Endothelial cell of umbilical vein (primary cell): ENCODE measurements around the gene ZBTB46. TPM values are rescaled to one million over a fixed set of nuclear protein-coding genes. Genes with fewer than 3 reads are reported as not detected.

Experiments
- BruUV-seq: library from RNA; stranded (reverse); fragments of 400-500 nt; replicated peaks from 2 replicates; lab custom pipeline; 2021; lab: Mats Ljungman, UMichigan
- CTCF ChIA-PET: fragments of 300-600, 350-600 bp; sonication (Branson Sonifier 250); formaldehyde crosslinking; loops from one replicate; lab custom pipeline; 2021; ENCODE audit warnings: antibody characterized with exemption, inconsistent platforms; lab: Charles Lee
- POLR2A ChIA-PET: fragments of 300-600, 350-600 bp; sonication (Branson Sonifier 250); formaldehyde crosslinking; loops from one replicate; lab custom pipeline; 2021; ENCODE audit warnings: antibody characterized with exemption, inconsistent platforms; lab: Charles Lee
- DNase-seq: peaks from one replicate; pipeline ENCODE4 v3.0.0-alpha.2; 2011; ENCODE audit warnings: low read depth, low spot score
- FAIRE-seq: peaks from 2 replicates; lab custom pipeline; 2011; peaks lifted over from hg19 to GRCh38; lab: Jason Lieb, UNC
- H2AFZ ChIP-seq: 2 replicates; pipeline ENCODE4 v1.6.0; 2012; ENCODE audit warnings: low read depth, low read length, control low read depth, inconsistent platforms
- H3K27ac ChIP-seq: 2 replicates; pipeline ENCODE4 v1.5.1; 2011; ENCODE audit warnings: low read depth, mild to moderate bottlenecking, control low read depth, low read length, moderate library complexity; ENCODE audit not compliant: insufficient read depth
- H3K27me3 ChIP-seq, 2 experiments: 2 replicates each; pipeline versions ENCODE4 v1.6.0 to v1.6.1; 2011; ENCODE audit warnings: low read length in 2 of 2, mixed read lengths in 1 of 2; ENCODE audit not compliant: control insufficient read depth in 2 of 2, insufficient read depth in 2 of 2
- H3K36me3 ChIP-seq, 2 experiments: 2 replicates in 1 of 2; 3 replicates in 1 of 2; pipeline ENCODE4 v1.5.1; 2011; ENCODE audit warnings: low read length in 2 of 2, mild to moderate bottlenecking in 1 of 2, moderate library complexity in 1 of 2; ENCODE audit not compliant: control insufficient read depth in 2 of 2, insufficient read depth in 2 of 2; ENCODE audit errors: extremely low read depth in 1 of 2
- H3K4me1 ChIP-seq: 3 replicates; pipeline ENCODE4 v1.5.1; 2011; ENCODE audit warnings: mild to moderate bottlenecking, low read length; ENCODE audit not compliant: control insufficient read depth, insufficient read depth; ENCODE audit errors: extremely low read depth
- H3K4me2 ChIP-seq: 2 replicates; pipeline ENCODE4 v1.6.1; 2011; ENCODE audit warnings: low read length, control low read depth, mixed read lengths; ENCODE audit not compliant: insufficient read depth
- H3K4me3 ChIP-seq, 3 experiments: fragments of 200-600 bp in 1 of 3; sonication (generic), shearing (Covaris generic) in 1 of 3; replicated peaks in 1 of 3; 2 replicates each; pipeline ENCODE4 v1.5.1; 2011 to 2016; ENCODE audit warnings: control low read depth in 3 of 3, low read length in 3 of 3, mild to moderate bottlenecking in 2 of 3, inconsistent platforms in 1 of 3, low read depth in 1 of 3, moderate library complexity in 1 of 3; ENCODE audit not compliant: insufficient read depth in 1 of 3
- H3K79me2 ChIP-seq: 2 replicates; pipeline ENCODE4 v1.6.0; 2012; ENCODE audit warnings: low read length, inconsistent platforms; ENCODE audit not compliant: control insufficient read depth, insufficient read depth
- H3K9ac ChIP-seq: replicated peaks from 2 replicates; pipeline ENCODE3; 2011; ENCODE audit warnings: low read length, control low read depth; ENCODE audit not compliant: insufficient read depth; ENCODE audit errors: extremely low read depth
- H3K9me1 ChIP-seq: replicated peaks from 3 replicates; pipeline ENCODE4 v1.6.0; 2011; ENCODE audit warnings: mild to moderate bottlenecking, low read length; ENCODE audit not compliant: control insufficient read depth, insufficient read depth; ENCODE audit errors: extremely low read depth
- H3K9me3 ChIP-seq: replicated peaks from 2 replicates; pipeline ENCODE4 v1.5.1; 2012; ENCODE audit warnings: low read length, inconsistent platforms; ENCODE audit not compliant: control insufficient read depth, insufficient read depth
- H4K20me1 ChIP-seq: replicated peaks from 2 replicates; pipeline ENCODE3; 2011; ENCODE audit warnings: mild to moderate bottlenecking, low read length; ENCODE audit not compliant: control insufficient read depth, insufficient read depth; ENCODE audit errors: extremely low read depth
- CTCF ChIP-seq, 2 donors: IDR thresholded peaks; 1 replicate in 1 of 2; 2 replicates in 1 of 2; pipeline ENCODE4 v1.5.1; 2011; ENCODE audit warnings: low read length in 2 of 2, mild to moderate bottlenecking in 2 of 2, moderate library complexity in 2 of 2, control low read depth in 1 of 2, inconsistent platforms in 1 of 2, low read depth in 1 of 2; ENCODE audit not compliant: insufficient read depth in 1 of 2; ENCODE audit errors: extremely low read depth in 1 of 2
- FOS ChIP-seq: IDR thresholded peaks from 2 replicates; pipeline ENCODE4 v1.6.1; 2011; ENCODE audit warnings: mild to moderate bottlenecking, low read length, moderate library complexity, borderline replicate concordance; ENCODE audit not compliant: insufficient read depth
- GATA2 ChIP-seq: IDR thresholded peaks from 2 replicates; pipeline ENCODE4 v1.7.0; 2011; ENCODE audit warnings: low read depth, mild to moderate bottlenecking, moderate library complexity, mixed read lengths, low read length; ENCODE audit not compliant: insufficient read length, insufficient read depth
- MYC ChIP-seq: IDR thresholded peaks from one replicate; pipeline ENCODE4 v1.6.1; 2011; ENCODE audit warnings: mild to moderate bottlenecking, low read depth, low read length
- POLR2A ChIP-seq: IDR thresholded peaks from 2 replicates; pipeline ENCODE4 v1.6.1; 2012; ENCODE audit warnings: low read depth, mild to moderate bottlenecking, control low read depth, low read length
- dilution Hi-C: fragments of 300-500 bp; cut with MboI; formaldehyde crosslinking; loops from one replicate; pipeline ENCODE4 v1.15.0; 2019; ENCODE audit warnings: low sequenced_read_pairs; ENCODE audit not compliant: extremely low pct_ligation_motif_present
- intact Hi-C: fragments of 100-400 bp; cut with micrococcal nuclease; formaldehyde crosslinking; loops from one replicate; pipeline ENCODE4 v1.10.0; 2022
- polyA plus RNA-seq, 4 experiments: library from polyadenylated mRNA; depleted of rRNA in 3 of 4; stranded (reverse) in 3 of 4; unstranded in 1 of 4; fragments of >200 nt; gene quantifications; 2 replicates each; pipeline versions ENCODE4 v1.2.1 to v1.2.3, GENCODE V29; 2011 to 2012; ENCODE audit warnings: missing spikeins in 1 of 4
- total RNA-seq: library from RNA; stranded (reverse); gene quantifications from 2 replicates; pipeline ENCODE4 v1.2.3, GENCODE V29; 2021

The ZBTB46 gene
- total and polyA plus RNA-seq, 2 donors (not counting 3 experiments of a cell fraction or from before 2014, with no cell fraction given): 1.3 to 7.1 TPM

- no peaks in the 10 kb centered on the region for H4K20me1 ChIP-seq
These were observed 92.4 kb downstream of the ZBTB46 start for GRCh38 chr20:63738687-63739129.

More at GRCh38 chr20:63738687-63739129, 92.4 kb downstream of the ZBTB46 start:
- ChIA-PET CTCF (interaction anchor here (0.5 to 1.1 kb wide), 3 partner anchors 31 to 235 kb away, joined by 3 to 6 read pairs (median 5); partner anchors contain the start of genes ARFRP1 and ZGPAT), POLR2A (no interaction called here)
- dilution Hi-C loops: no loop called here
- Histone ChIP-seq H3K27me3 (no peaks in the 10 kb centered on the region), H3K9me1 (no peaks in the 10 kb centered on the region), H3K4me3 (no peak overlapping the region), H3K9ac (no peak overlapping the region), H3K79me2 (no peaks in the 10 kb centered on the region), H3K4me1 (peaks cover 9% of the 10 kb centered on the region), H3K9me3 (no peaks in the 10 kb centered on the region), H3K27ac (no peak overlapping the region), H3K36me3 (peaks cover 0 to 38% of the 10 kb centered on the region in 2 experiments), H3K4me2 (no peak overlapping the region), H2AFZ (no peak overlapping the region)
- TF ChIP-seq POLR2A (no peak), MYC (no peak), FOS (no peak), CTCF (IDR thresholded peaks at IDR 0.05; ENCODE audit: extremely low read depth in 1 of 2, insufficient read depth in 1 of 2, low read depth in 1 of 2, low read length in 2 of 2) (no peak), GATA2 (no peak)
- DNase-seq: no peak
- intact Hi-C loops: loop anchor here (5.0 kb wide), 1 partner anchor 41 kb away; the partner anchor contains the start of gene TNFRSF6B
- no TSS peak for BruUV-seq
- FAIRE-seq: no peak
